HepG2 (cell line): ENCODE data around the gene FURIN. TPM values are rescaled to one million over a fixed set of nuclear protein-coding genes. Genes with fewer than 3 reads are reported as not detected.
A peak's percentile ranks its signal among the peaks of the same experiment; 100 is the strongest.

Experiments
- CEBPG ChIP-seq: IDR thresholded peaks from 2 replicates; pipeline ENCODE4 v1.6.1; 2016
- IRF2 ChIP-seq: IDR thresholded peaks from 2 replicates; pipeline ENCODE4 v1.6.1; 2018; ENCODE audit warnings: missing genetic modification reagents, missing compliant biosample characterization
- KDM5B ChIP-seq: sonication (generic); formaldehyde crosslinking; IDR thresholded peaks from 2 replicates; pipeline ENCODE4 v1.4.0; 2020; ENCODE audit warnings: missing genetic modification reagents, mild to moderate bottlenecking, borderline replicate concordance
- ONECUT2 ChIP-seq: sonication (generic); formaldehyde crosslinking; IDR thresholded peaks from 2 replicates; pipeline ENCODE4 v1.4.0; 2020; ENCODE audit warnings: missing genetic modification reagents
- PHF21A ChIP-seq: sonication (generic); formaldehyde crosslinking; IDR thresholded peaks from 2 replicates; pipeline ENCODE4 v1.5.0; 2020; ENCODE audit warnings: mild to moderate bottlenecking, missing genetic modification reagents
- PHF8 ChIP-seq: sonication (generic); formaldehyde crosslinking; IDR thresholded peaks from 2 replicates; pipeline ENCODE4 v1.5.0; 2020; ENCODE audit warnings: missing genetic modification reagents
- SMC3 ChIP-seq: IDR thresholded peaks from 2 replicates; pipeline ENCODE4 v1.6.1; 2011; ENCODE audit warnings: low read length, improper control_type of control experiment
- SOX6 ChIP-seq, 2 experiments: fragments of 450-650 bp in 1 of 2; sonication (generic) in 1 of 2; formaldehyde crosslinking in 1 of 2; IDR thresholded peaks; 2 replicates each; pipeline versions ENCODE4 v1.4.0 to v1.6.1; 2017 to 2020; ENCODE audit warnings: antibody characterized with exemption in 1 of 2, mild to moderate bottlenecking in 1 of 2, missing genetic modification reagents in 1 of 2
- TAF1 ChIP-seq: sonication (generic); formaldehyde crosslinking; IDR thresholded peaks from 2 replicates; pipeline ENCODE4 v1.4.0; 2020; ENCODE audit warnings: missing genetic modification reagents
- polyA plus RNA-seq, 8 experiments: library from polyadenylated mRNA; depleted of rRNA in 3 of 8; stranded (reverse) in 7 of 8; unstranded in 1 of 8; fragments of >200 nt; fragmentation: Illumina TruSeq in 4 of 8; extraction: Trizol in 4 of 8; gene quantifications; 2 replicates each; pipeline versions ENCODE4 v1.2.1 to v1.2.3, GENCODE V29; 2011 to 2016; ENCODE audit warnings: low read depth in 4 of 8, missing spikeins in 1 of 8, mixed read lengths in 1 of 8; ENCODE audit not compliant: insufficient read depth in 1 of 8
- total RNA-seq, 5 experiments: library from RNA; depleted of rRNA; stranded (reverse); fragments of >200 nt; fragmentation: Illumina TruSeq; extraction: Trizol; gene quantifications; 2 replicates each; pipeline ENCODE4 v1.2.3, GENCODE V29; 2016; ENCODE audit warnings: low read depth in 1 of 5
- TF ChIP-seq, protein P1 (sequence below): sonication (generic); formaldehyde crosslinking; IDR thresholded peaks from 2 replicates; pipeline ENCODE4 v1.5.0; 2020; ENCODE audit warnings: mild to moderate bottlenecking, missing genetic modification reagents
- TF ChIP-seq, protein P2 (sequence below): sonication (generic); formaldehyde crosslinking; IDR thresholded peaks from 2 replicates; pipeline ENCODE4 v1.4.0; 2020; ENCODE audit warnings: missing genetic modification reagents
- TF ChIP-seq, protein P3 (sequence below): sonication (generic); formaldehyde crosslinking; IDR thresholded peaks from 2 replicates; pipeline ENCODE4 v1.4.0; 2020; ENCODE audit warnings: missing genetic modification reagents, borderline replicate concordance
- TF ChIP-seq, protein P4 (sequence below): IDR thresholded peaks from 2 replicates; pipeline ENCODE4 v1.6.1; 2016; ENCODE audit warnings: low read depth, borderline replicate concordance
- TF ChIP-seq, protein P5 (sequence below): sonication (generic); formaldehyde crosslinking; IDR thresholded peaks from 2 replicates; pipeline ENCODE4 v1.8.1; 2023; ENCODE audit warnings: mild to moderate bottlenecking, moderate library complexity, missing genetic modification reagents
- TF ChIP-seq, protein P6 (sequence below): sonication (generic); formaldehyde crosslinking; IDR thresholded peaks from 2 replicates; pipeline ENCODE4 v1.4.0; 2020; ENCODE audit warnings: missing genetic modification reagents

FURIN gene
- total and polyA plus RNA-seq, 2 of the 13 experiments (the other 11 are each of a cell fraction or from before 2014, with no cell fraction given): 15.2 to 17.4 TPM

DNA sequence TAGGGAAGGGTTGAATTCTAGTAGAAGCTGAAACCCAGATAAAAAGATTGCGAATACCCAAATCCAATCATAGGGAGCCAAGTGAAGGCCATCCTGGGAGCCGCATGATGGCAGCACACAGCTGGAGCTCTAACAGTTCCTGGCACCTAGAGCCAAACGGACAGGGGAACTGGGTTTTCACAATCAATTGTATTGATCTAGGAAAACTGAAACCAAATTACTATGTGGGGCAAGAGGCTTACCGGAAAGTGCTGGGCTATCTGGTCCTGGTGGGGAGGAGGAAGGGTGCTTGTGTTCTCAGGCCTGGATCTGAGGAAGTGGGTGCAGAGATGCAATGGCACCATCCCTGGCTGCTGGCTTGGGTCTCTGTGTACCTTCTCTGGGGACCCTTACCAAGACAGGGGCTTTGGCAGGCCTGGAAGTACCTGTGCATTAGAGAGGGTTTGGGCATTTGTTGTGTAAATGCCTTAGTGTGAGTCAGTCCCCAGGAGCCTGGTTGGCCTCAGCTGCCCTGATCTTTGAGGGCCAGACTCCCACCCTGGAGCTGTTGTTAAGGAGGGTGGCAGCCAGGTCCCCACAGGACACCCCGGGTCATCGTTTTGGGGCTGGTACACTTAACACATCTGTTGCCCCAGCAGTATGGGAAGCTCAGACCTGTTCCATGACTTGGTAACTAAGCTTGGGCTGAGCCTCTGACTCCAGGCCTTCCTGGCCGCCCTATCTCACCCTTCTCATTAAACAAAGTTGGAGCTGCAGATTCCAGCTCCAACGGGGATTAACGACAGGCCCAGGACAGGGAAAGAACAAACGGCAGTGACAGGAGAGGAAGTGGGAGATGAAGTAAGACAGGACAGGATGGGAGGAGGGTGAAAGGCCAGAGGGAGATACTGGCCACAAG, 8.9 kb upstream of the FURIN start (continued):
- TF ChIP-seq, protein P1, sequence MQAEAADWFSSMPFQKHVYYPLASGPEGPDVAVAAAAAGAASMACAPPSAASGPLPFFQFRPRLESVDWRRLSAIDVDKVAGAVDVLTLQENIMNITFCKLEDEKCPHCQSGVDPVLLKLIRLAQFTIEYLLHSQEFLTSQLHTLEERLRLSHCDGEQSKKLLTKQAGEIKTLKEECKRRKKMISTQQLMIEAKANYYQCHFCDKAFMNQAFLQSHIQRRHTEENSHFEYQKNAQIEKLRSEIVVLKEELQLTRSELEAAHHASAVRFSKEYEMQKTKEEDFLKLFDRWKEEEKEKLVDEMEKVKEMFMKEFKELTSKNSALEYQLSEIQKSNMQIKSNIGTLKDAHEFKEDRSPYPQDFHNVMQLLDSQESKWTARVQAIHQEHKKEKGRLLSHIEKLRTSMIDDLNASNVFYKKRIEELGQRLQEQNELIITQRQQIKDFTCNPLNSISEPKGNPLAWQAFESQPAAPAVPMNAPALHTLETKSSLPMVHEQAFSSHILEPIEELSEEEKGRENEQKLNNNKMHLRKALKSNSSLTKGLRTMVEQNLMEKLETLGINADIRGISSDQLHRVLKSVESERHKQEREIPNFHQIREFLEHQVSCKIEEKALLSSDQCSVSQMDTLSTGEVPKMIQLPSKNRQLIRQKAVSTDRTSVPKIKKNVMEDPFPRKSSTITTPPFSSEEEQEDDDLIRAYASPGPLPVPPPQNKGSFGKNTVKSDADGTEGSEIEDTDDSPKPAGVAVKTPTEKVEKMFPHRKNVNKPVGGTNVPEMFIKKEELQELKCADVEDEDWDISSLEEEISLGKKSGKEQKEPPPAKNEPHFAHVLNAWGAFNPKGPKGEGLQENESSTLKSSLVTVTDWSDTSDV (CRISPR knock-in tag): no peak
- TF ChIP-seq IRF2 (CRISPR knock-in tag) (0 out of 2 replicates have a peak, but pooled peaks have one; percentile 14), SOX6 (IDR thresholded peaks at IDR 0.05) (no peak), SOX6 (CRISPR knock-in tag; IDR thresholded peaks at IDR 0.05) (peak; percentile 50), PHF21A (CRISPR knock-in tag) (0 out of 2 replicates have a peak, but pooled peaks have one; percentile 22), PHF8 (peak; percentile 16; the same call in 1 of the 2 replicates), SMC3 (peak; percentile 52; the same call in 1 of the 2 replicates), ONECUT2 (peak; percentile 88), TAF1 (peak; percentile 36; the same call in 1 of the 2 replicates), CEBPG (CRISPR knock-in tag) (peak; percentile 36; the same call in 1 of the 2 replicates), KDM5B (CRISPR knock-in tag) (peak; percentile 48)
- TF ChIP-seq, protein P2, sequence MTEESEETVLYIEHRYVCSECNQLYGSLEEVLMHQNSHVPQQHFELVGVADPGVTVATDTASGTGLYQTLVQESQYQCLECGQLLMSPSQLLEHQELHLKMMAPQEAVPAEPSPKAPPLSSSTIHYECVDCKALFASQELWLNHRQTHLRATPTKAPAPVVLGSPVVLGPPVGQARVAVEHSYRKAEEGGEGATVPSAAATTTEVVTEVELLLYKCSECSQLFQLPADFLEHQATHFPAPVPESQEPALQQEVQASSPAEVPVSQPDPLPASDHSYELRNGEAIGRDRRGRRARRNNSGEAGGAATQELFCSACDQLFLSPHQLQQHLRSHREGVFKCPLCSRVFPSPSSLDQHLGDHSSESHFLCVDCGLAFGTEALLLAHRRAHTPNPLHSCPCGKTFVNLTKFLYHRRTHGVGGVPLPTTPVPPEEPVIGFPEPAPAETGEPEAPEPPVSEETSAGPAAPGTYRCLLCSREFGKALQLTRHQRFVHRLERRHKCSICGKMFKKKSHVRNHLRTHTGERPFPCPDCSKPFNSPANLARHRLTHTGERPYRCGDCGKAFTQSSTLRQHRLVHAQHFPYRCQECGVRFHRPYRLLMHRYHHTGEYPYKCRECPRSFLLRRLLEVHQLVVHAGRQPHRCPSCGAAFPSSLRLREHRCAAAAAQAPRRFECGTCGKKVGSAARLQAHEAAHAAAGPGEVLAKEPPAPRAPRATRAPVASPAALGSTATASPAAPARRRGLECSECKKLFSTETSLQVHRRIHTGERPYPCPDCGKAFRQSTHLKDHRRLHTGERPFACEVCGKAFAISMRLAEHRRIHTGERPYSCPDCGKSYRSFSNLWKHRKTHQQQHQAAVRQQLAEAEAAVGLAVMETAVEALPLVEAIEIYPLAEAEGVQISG (CRISPR knock-in tag): peak; percentile 67
- TF ChIP-seq, protein P3, sequence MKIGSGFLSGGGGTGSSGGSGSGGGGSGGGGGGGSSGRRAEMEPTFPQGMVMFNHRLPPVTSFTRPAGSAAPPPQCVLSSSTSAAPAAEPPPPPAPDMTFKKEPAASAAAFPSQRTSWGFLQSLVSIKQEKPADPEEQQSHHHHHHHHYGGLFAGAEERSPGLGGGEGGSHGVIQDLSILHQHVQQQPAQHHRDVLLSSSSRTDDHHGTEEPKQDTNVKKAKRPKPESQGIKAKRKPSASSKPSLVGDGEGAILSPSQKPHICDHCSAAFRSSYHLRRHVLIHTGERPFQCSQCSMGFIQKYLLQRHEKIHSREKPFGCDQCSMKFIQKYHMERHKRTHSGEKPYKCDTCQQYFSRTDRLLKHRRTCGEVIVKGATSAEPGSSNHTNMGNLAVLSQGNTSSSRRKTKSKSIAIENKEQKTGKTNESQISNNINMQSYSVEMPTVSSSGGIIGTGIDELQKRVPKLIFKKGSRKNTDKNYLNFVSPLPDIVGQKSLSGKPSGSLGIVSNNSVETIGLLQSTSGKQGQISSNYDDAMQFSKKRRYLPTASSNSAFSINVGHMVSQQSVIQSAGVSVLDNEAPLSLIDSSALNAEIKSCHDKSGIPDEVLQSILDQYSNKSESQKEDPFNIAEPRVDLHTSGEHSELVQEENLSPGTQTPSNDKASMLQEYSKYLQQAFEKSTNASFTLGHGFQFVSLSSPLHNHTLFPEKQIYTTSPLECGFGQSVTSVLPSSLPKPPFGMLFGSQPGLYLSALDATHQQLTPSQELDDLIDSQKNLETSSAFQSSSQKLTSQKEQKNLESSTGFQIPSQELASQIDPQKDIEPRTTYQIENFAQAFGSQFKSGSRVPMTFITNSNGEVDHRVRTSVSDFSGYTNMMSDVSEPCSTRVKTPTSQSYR: 0 out of 2 replicates have a peak, but pooled peaks have one; percentile 4
- TF ChIP-seq, protein P4, sequence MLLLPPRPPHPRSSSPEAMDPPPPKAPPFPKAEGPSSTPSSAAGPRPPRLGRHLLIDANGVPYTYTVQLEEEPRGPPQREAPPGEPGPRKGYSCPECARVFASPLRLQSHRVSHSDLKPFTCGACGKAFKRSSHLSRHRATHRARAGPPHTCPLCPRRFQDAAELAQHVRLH: 0 out of 2 replicates have a peak, but pooled peaks have one; percentile 35
- TF ChIP-seq, protein P5, sequence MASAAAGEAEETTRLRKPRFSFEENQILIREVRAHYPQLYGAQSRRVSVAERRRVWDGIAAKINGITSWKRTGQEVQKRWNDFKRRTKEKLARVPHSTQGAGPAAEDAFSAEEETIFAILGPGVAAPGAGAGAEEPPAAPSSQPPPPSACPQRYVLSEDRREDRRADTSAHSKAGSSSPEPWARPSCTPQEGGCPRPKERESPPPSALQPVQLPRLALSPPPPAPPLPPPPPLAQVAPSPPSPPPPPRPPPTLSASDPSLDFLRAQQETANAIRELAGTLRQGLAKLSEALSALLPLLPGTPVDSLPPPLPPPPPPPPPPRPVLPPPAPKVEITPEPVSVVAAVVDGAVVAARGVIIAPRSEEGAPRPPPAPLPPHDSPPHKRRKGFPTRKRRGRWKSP: peak; percentile 35; the same call in 1 of the 2 replicates
- TF ChIP-seq, protein P6, sequence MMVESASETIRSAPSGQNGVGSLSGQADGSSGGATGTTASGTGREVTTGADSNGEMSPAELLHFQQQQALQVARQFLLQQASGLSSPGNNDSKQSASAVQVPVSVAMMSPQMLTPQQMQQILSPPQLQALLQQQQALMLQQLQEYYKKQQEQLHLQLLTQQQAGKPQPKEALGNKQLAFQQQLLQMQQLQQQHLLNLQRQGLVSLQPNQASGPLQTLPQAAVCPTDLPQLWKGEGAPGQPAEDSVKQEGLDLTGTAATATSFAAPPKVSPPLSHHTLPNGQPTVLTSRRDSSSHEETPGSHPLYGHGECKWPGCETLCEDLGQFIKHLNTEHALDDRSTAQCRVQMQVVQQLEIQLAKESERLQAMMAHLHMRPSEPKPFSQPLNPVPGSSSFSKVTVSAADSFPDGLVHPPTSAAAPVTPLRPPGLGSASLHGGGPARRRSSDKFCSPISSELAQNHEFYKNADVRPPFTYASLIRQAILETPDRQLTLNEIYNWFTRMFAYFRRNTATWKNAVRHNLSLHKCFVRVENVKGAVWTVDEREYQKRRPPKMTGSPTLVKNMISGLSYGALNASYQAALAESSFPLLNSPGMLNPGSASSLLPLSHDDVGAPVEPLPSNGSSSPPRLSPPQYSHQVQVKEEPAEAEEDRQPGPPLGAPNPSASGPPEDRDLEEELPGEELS (CRISPR knock-in tag): peak; percentile 37; the same call in 1 of the 2 replicates
